Measurements from ENCODE around the gene KLK3. TPM values are rescaled to one million over a fixed set of nuclear protein-coding genes. Genes with fewer than 3 reads are reported as not detected.
A peak's percentile ranks its signal among the peaks of the same experiment; 100 is the strongest.

Gene KLK3
- total RNA-seq, 1 donor from 2014 or later: not detected

DNA sequence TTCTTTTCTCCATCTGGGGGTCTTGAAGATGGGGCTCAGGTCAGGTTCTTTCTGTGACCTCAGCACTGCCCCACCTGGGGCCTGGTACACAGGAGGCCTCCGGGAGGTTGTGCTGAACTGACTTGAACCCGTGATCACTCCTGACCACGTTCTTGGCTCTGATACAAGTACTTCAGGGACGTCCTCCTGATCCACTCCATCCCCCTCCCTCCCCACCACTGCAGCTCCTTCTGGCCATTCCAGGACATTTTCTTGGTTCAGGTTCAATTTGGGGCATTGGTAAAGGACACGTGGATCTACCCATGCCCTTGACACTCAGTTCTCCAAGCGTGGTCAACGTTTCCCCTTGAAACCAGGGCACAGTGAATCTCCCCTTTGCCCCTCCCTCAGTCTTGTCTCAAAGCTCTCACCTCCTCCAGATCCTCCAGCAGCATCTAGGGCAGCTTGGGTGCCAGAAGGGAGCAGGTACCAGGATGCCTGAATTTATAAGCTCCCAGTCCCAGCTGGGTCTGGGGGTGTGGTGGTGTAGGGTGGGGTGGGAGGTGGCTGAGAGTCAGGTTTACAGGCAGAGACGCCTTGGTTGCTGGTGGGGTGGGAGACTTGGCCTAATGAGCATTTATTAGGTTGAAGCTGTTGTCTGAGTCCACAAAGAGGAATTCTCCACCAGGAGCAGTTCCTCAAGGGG is 21.5 kb upstream of the KLK3 start, which contains the start of gene KLK15:
Gene KLK15 (minus strand): TSS at position 458 of the 685 bp plus-strand sequence. CDS start 2,082 bp downstream, outside the sequence.
- DNase-seq (no peak), ATAC-seq (no peak)
- peaks cover 30% of the 10 kb centered on the region for H3K27me3 ChIP-seq (ENCODE audit: low read depth)
- H3K9me3 ChIP-seq: no peaks in the 10 kb centered on the region
- peaks cover 11% of the 10 kb centered on the region for H3K4me1 ChIP-seq
- H3K36me3 ChIP-seq: no peaks in the 10 kb centered on the region
- H3K4me3 ChIP-seq: no peak within 1 kb of the TSS
- no peak within 1 kb of the TSS for H3K27ac ChIP-seq
- intact Hi-C loops (cut with DNase I): no loop called here
- TF ChIP-seq, protein P1, sequence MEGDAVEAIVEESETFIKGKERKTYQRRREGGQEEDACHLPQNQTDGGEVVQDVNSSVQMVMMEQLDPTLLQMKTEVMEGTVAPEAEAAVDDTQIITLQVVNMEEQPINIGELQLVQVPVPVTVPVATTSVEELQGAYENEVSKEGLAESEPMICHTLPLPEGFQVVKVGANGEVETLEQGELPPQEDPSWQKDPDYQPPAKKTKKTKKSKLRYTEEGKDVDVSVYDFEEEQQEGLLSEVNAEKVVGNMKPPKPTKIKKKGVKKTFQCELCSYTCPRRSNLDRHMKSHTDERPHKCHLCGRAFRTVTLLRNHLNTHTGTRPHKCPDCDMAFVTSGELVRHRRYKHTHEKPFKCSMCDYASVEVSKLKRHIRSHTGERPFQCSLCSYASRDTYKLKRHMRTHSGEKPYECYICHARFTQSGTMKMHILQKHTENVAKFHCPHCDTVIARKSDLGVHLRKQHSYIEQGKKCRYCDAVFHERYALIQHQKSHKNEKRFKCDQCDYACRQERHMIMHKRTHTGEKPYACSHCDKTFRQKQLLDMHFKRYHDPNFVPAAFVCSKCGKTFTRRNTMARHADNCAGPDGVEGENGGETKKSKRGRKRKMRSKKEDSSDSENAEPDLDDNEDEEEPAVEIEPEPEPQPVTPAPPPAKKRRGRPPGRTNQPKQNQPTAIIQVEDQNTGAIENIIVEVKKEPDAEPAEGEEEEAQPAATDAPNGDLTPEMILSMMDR (IDR thresholded peaks at IDR 0.05): no peak

DNA sequence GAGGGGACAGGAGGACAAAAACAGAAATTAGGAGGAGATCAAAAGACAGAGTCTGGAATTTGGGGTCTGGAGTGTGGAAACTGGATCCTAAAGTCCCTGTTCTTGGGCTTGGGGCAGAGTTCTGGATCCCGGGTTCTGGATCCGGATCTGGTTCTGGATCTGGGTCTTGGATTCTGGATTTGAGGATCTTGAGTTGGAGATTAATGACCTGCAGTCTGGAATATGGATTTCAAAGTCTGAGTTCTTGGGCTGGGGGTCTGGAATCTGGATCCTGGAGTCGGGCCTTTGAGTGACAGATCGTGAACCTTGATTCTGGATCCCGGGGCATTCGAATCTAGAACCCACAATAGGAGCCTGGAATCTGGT is 20.9 kb upstream of the KLK3 start:
- TF ChIP-seq, protein P1 (IDR thresholded peaks at IDR 0.05): no peak
- H3K4me1 ChIP-seq: peaks cover 11% of the 10 kb centered on the region
- H3K36me3 ChIP-seq: no peaks in the 10 kb centered on the region
- intact Hi-C loops (cut with DNase I): no loop called here
- no peak overlapping the region for H3K4me3 ChIP-seq
- no peak overlapping the region for H3K27ac ChIP-seq
- ATAC-seq (no peak), DNase-seq (no peak)
- peaks cover 30% of the 10 kb centered on the region for H3K27me3 ChIP-seq (ENCODE audit: low read depth)
- no peaks in the 10 kb centered on the region for H3K9me3 ChIP-seq

DNA sequence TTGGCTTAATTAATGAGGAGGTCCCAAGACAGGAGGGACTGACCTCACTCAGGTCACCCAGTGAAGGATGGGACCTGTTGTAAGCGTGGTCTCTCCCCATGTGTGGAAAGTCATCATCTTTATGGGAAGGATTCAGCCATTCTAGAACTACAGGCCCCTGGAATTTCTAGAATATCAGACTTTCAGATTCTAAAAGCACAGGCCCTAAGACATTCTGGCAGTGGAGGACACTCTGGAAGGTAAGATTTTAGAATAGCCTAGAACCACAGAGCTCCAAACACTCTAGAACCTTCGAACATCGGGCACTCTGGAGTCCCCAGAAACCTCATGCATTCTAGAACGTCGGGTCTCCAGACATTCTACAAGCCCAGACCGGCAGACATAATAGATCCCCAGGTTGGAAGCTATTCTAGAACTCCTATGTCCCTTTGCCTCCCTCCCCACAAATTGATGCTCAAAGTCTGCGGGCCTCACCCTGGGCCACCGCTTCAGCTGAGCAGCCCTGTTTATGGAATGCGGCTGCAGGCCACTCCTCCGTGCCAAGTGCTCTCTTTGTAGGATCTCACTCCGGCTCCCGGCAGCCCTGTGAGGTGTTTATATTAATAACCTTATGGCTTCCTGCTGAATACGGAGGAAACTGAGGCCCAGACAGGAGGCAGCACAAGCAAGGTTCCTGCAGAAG is 19.5 kb upstream of the KLK3 start:
- DNase-seq: no peak
- TF ChIP-seq, protein P1 (IDR thresholded peaks at IDR 0.05): no peak
- H3K27me3 ChIP-seq (ENCODE audit: low read depth): peaks cover 30% of the 10 kb centered on the region
- H3K36me3 ChIP-seq: no peaks in the 10 kb centered on the region
- no peaks in the 10 kb centered on the region for H3K9me3 ChIP-seq
- intact Hi-C loops (cut with DNase I): no loop called here
- H3K27ac ChIP-seq: no peak overlapping the region
- peaks cover 11% of the 10 kb centered on the region for H3K4me1 ChIP-seq
- peak; percentile 40 to 71 for ATAC-seq
- H3K4me3 ChIP-seq: peak overlapping the region; percentile 66

DNA sequence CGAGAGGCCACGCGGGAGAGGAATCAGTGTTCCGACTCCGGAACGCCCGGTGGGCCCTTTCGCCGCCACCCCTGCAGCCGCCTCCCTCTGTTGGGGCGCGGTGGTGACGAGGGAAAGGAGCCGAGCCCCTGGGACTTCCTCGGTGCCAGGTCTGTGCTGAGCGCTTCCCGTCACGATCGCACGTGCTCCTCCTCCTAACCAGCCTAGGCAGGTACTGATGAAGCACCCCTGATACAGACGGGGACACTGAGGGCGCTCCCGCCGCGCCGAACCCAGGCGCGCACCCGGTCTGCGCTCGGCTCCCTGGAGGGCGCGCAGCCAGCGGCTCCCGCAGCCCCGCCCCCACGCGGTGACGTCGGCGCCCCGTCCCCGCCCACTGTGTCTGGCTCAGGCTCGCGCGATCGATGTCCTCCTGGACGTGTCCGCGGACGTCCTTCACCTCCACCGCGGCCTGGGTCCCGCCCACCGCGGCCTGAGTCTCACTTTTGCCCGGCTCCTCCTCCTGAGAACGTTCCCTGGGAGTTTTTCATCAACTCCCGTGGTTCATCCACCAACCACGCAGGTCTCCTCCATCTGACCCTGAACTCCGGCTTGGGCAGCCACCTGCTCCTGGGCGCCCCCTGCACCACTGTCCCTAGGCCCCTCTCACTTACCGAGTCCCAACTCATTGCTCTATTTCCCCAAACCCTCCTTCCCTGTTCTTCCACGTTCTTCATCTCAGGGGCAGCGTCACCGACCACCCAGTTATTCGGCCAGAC is 18.8 kb upstream of the KLK3 start:
- peaks cover 30% of the 10 kb centered on the region for H3K27me3 ChIP-seq (ENCODE audit: low read depth)
- H3K27ac ChIP-seq: no peak overlapping the region
- peaks cover 11% of the 10 kb centered on the region for H3K4me1 ChIP-seq
- no peaks in the 10 kb centered on the region for H3K9me3 ChIP-seq
- H3K36me3 ChIP-seq: no peaks in the 10 kb centered on the region
- intact Hi-C loops (cut with DNase I): no loop called here
- DNase-seq (peak; percentile 79), ATAC-seq (peak; percentile 95 to 97)
- peak overlapping the region; percentile 66 for H3K4me3 ChIP-seq
- TF ChIP-seq, protein P1 (IDR thresholded peaks at IDR 0.05): no peak

DNA sequence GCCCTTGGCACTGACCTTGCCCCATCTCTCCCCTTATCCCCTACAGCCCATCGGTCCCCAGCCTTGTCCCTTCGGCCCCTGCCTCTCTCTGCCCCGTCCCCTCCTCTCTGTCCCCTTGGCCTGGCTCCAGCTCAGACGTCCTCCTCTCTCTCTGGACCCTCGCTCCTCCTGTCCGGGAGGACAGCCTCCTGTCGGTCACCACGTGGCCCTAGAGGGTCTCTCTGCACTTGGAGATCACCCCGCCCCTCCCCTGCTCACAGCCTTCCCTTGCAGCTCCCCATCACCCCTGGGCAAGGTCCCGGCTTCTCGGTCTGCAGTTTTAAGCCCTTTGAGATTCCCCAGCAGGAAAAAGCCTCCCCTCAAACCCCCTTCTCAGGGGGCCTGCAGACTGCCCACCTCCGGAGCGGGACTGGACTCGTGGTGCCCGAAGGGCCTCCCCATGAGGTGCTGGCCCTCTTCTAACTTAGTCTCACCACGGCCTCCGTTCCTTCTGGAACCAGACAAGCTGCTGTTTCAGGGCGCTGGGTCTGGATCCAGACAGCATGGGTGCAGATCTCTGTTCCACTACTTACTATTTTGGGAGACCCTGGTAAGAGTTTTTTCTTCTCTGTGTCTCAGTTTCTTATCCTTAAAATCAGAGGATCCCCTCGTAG is 18.0 kb upstream of the KLK3 start:
- H3K4me3 ChIP-seq: no peak overlapping the region
- H3K27ac ChIP-seq: no peak overlapping the region
- intact Hi-C loops (cut with DNase I): no loop called here
- H3K27me3 ChIP-seq (ENCODE audit: low read depth): peaks cover 30% of the 10 kb centered on the region
- no peak for DNase-seq
- TF ChIP-seq, protein P1 (IDR thresholded peaks at IDR 0.05): no peak
- H3K4me1 ChIP-seq: peaks cover 11% of the 10 kb centered on the region
- H3K36me3 ChIP-seq: no peaks in the 10 kb centered on the region
- H3K9me3 ChIP-seq: no peaks in the 10 kb centered on the region
- ATAC-seq: no peak
